HG03439 (cell line): ENCODE measurements around the gene KCNJ14.
"Not testable (repeated sequence)": the region's sequence is repeated elsewhere in the genome, so short reads cannot be mapped to it uniquely, and the experiment has no call there.

Experiments
- ATAC-seq: cut with Tn5 transposase; IDR thresholded peaks from one replicate; pipeline ENCODE4 v1.9.1; 2021; ENCODE audit warnings: mild to moderate bottlenecking, moderate library complexity; ENCODE audit not compliant: unreplicated experiment

The KCNJ14 gene

GRCh38 chr19:48486706-48487105, 31.3 kb downstream of the KCNJ14 start:
- ATAC-seq: not testable (repeated sequence)

GRCh38 chr19:48487544-48487943, 32.2 kb downstream of the KCNJ14 start:
- ATAC-seq: no peak

- ATAC-seq: no peak
Measured at GRCh38 chr19:48487948-48488347, 32.6 kb downstream of the KCNJ14 start.

- not testable (repeated sequence) for ATAC-seq
Measured at GRCh38 chr19:48488478-48488877, 33.1 kb downstream of the KCNJ14 start.

- no peak for ATAC-seq
Measured at GRCh38 chr19:48489608-48490216, 34.3 kb downstream of the KCNJ14 start.

- no peak for ATAC-seq
Measured at GRCh38 chr19:48490981-48491792, 35.8 kb downstream of the KCNJ14 start.

GRCh38 chr19:48491793-48492123, 36.4 kb downstream of the KCNJ14 start:
- no peak for ATAC-seq

GRCh38 chr19:48492925-48493717, 37.7 kb downstream of the KCNJ14 start:
- ATAC-seq: peak; percentile 62

- no peak for ATAC-seq
Measured at GRCh38 chr19:48493718-48494401, 38.5 kb downstream of the KCNJ14 start.

- ATAC-seq: no peak
Measured at GRCh38 chr19:48495396-48495795, 40.0 kb downstream of the KCNJ14 start.

GRCh38 chr19:48496959-48497727, 41.8 kb downstream of the KCNJ14 start:
- no peak for ATAC-seq

GRCh38 chr19:48497728-48498594, 42.6 kb downstream of the KCNJ14 start:
- ATAC-seq: no peak

GRCh38 chr19:48498595-48499311, 43.4 kb downstream of the KCNJ14 start:
- ATAC-seq: no peak

GRCh38 chr19:48499316-48500090, 44.1 kb downstream of the KCNJ14 start:
- no peak for ATAC-seq

GRCh38 chr19:48500830-48501493, 45.6 kb downstream of the KCNJ14 start:
- no peak for ATAC-seq

- ATAC-seq: no peak
Measured at GRCh38 chr19:48501494-48502349, 46.3 kb downstream of the KCNJ14 start.
